DOHH2 (cell line): ENCODE data around the gene ST6GALNAC5.

Experiments used
- H3F3A ChIP-seq: fragments of 200-600 bp; sonication (generic), shearing (Covaris generic); 2 replicates; pipeline ENCODE4 v1.6.0; 2016; ENCODE audit warnings: antibody characterized with exemption, mild to moderate bottlenecking; ENCODE audit not compliant: control insufficient read depth, insufficient read depth
- H3K27ac ChIP-seq: fragments of 200-600 bp; sonication (generic); 2 replicates; pipeline ENCODE4 v1.5.1; 2014; ENCODE audit warnings: low read depth, mild to moderate bottlenecking, low read length, moderate library complexity
- H3K27me3 ChIP-seq: fragments of 200-600 bp; sonication (generic); 2 replicates; pipeline ENCODE4 v1.6.1; 2014; ENCODE audit warnings: mild to moderate bottlenecking, low read length, mixed read lengths; ENCODE audit not compliant: control insufficient read depth
- H3K36me3 ChIP-seq: fragments of 200-600 bp; sonication (generic); 2 replicates; pipeline ENCODE4 v1.6.1; 2014; ENCODE audit warnings: mild to moderate bottlenecking, low read length, moderate library complexity, mixed read lengths; ENCODE audit not compliant: control insufficient read depth
- H3K4me1 ChIP-seq: fragments of 200-600 bp; sonication (generic); 2 replicates; pipeline ENCODE4 v1.6.1; 2014; ENCODE audit warnings: mild to moderate bottlenecking, low read length, mixed read lengths; ENCODE audit not compliant: control insufficient read depth
- H3K4me2 ChIP-seq: fragments of 200-600 bp; sonication (generic); 2 replicates; pipeline ENCODE4 v1.6.0; 2014; ENCODE audit warnings: mild to moderate bottlenecking, low read length, moderate library complexity
- H3K4me3 ChIP-seq: fragments of 200-600 bp; sonication (generic); 2 replicates; pipeline ENCODE4 v1.5.1; 2014; ENCODE audit warnings: mild to moderate bottlenecking, low read length, mixed read lengths
- H3K79me2 ChIP-seq: fragments of 200-600 bp; sonication (generic); 2 replicates; pipeline ENCODE4 v1.6.1; 2014; ENCODE audit warnings: mild to moderate bottlenecking, low read length, mixed read lengths; ENCODE audit not compliant: control insufficient read depth
- H3K9me2 ChIP-seq: fragments of 200-600 bp; sonication (generic); replicated peaks from 2 replicates; pipeline ENCODE4 v1.6.1; 2014; ENCODE audit warnings: mild to moderate bottlenecking, low read length, mixed read lengths; ENCODE audit not compliant: control insufficient read depth
- H3K9me3 ChIP-seq: fragments of 200-600 bp; sonication (generic); 2 replicates; pipeline ENCODE4 v1.6.1; 2014; ENCODE audit warnings: antibody characterized with exemption, low read length, mixed read lengths; ENCODE audit not compliant: control insufficient read depth, insufficient read depth
- H4K20me1 ChIP-seq: fragments of 200-600 bp; sonication (generic); 2 replicates; pipeline ENCODE4 v1.6.0; 2014; ENCODE audit warnings: low read depth, mild to moderate bottlenecking, antibody characterized with exemption, low read length, moderate library complexity; ENCODE audit not compliant: control insufficient read depth, insufficient read depth
- EZH2phosphoT487 ChIP-seq: fragments of 200-600 bp; sonication (generic); IDR thresholded peaks from 2 replicates; pipeline ENCODE4 v1.6.1; 2017; ENCODE audit warnings: borderline replicate concordance, mild to moderate bottlenecking, antibody characterized with exemption, low read length, moderate library complexity, mixed read lengths
- TF ChIP-seq, protein P1 (sequence below): fragments of 200-600 bp; sonication (generic); IDR thresholded peaks from one replicate; pipeline ENCODE4 v1.5.1; 2014; ENCODE audit warnings: antibody characterized with exemption, mild to moderate bottlenecking, low read depth, low read length; ENCODE audit not compliant: poor library complexity, severe bottlenecking

The ST6GALNAC5 gene

DNA sequence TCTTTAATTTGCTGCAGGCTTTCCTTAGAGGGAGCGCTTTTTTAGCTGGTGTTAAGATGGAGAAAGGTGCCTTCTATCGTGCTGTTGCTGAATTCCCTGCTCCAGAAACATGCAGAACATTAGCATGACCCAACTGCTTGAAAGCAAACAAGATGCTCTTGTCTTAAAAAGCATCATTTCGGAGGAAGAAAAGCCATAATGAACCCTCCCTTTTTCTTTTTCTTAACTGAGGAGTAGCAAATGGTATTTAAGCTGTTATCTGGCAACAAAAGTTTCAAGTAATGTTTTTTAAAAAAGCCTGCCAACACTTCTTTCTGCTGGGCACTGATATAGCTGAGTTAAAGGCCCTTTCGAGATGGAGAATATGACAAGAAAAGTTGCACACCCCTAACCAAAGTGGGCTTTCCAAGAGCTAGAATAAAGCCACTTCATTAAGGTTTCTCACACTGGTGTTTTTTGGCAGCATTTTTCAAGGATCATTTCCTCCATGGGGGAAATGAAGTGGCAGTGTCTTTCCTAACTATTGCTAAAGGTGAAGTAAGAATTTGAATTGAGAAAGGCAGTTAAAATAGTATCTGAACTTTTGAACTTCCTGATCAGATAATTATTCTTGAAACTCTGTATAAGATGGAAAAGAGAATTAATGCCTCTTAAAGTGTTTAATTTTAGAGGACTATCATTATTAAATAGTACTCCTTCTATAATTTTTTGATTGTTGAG is 38.8 kb downstream of the ST6GALNAC5 start:
- no peaks in the 10 kb centered on the region for H3F3A ChIP-seq
- no peaks in the 10 kb centered on the region for H3K4me1 ChIP-seq
- no peak overlapping the region for H3K27ac ChIP-seq
- no peak overlapping the region for H3K4me2 ChIP-seq
- no peaks in the 10 kb centered on the region for H4K20me1 ChIP-seq
- no peaks in the 10 kb centered on the region for H3K9me3 ChIP-seq
- no peak overlapping the region for H3K4me3 ChIP-seq
- no peaks in the 10 kb centered on the region for H3K79me2 ChIP-seq
- no peaks in the 10 kb centered on the region for H3K27me3 ChIP-seq
- no peak for TF ChIP-seq EZH2phosphoT487
- TF ChIP-seq, protein P1, sequence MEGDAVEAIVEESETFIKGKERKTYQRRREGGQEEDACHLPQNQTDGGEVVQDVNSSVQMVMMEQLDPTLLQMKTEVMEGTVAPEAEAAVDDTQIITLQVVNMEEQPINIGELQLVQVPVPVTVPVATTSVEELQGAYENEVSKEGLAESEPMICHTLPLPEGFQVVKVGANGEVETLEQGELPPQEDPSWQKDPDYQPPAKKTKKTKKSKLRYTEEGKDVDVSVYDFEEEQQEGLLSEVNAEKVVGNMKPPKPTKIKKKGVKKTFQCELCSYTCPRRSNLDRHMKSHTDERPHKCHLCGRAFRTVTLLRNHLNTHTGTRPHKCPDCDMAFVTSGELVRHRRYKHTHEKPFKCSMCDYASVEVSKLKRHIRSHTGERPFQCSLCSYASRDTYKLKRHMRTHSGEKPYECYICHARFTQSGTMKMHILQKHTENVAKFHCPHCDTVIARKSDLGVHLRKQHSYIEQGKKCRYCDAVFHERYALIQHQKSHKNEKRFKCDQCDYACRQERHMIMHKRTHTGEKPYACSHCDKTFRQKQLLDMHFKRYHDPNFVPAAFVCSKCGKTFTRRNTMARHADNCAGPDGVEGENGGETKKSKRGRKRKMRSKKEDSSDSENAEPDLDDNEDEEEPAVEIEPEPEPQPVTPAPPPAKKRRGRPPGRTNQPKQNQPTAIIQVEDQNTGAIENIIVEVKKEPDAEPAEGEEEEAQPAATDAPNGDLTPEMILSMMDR: no peak
- no peaks in the 10 kb centered on the region for H3K9me2 ChIP-seq
- no peaks in the 10 kb centered on the region for H3K36me3 ChIP-seq

DNA sequence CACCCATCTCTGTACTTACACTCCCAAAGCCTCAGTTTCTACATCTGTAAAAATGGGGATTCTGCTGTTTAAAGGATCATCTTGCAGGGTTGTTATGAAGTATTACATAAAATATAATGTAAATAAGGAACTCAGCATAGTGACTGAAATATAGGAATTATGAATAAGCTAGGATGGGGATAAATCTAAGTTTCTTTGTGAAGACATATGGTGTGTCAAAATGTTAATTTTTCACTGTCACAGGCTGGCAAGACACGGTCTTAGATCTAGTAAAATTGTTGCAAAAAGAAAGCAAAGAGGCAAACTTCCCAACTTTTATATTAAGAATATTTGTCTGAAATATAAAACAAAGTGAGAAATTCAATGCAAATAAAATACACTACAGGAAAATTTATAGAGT is 42.0 kb downstream of the ST6GALNAC5 start:
- no peak overlapping the region for H3K4me2 ChIP-seq
- no peaks in the 10 kb centered on the region for H3K9me2 ChIP-seq
- H3K9me3 ChIP-seq: no peaks in the 10 kb centered on the region
- no peaks in the 10 kb centered on the region for H3K27me3 ChIP-seq
- H3K27ac ChIP-seq: no peak overlapping the region
- H3K36me3 ChIP-seq: no peaks in the 10 kb centered on the region
- no peaks in the 10 kb centered on the region for H3K79me2 ChIP-seq
- H3K4me3 ChIP-seq: no peak overlapping the region
- no peak for TF ChIP-seq EZH2phosphoT487
- TF ChIP-seq, protein P1: no peak
- no peaks in the 10 kb centered on the region for H3F3A ChIP-seq
- H4K20me1 ChIP-seq: no peaks in the 10 kb centered on the region
- H3K4me1 ChIP-seq: no peaks in the 10 kb centered on the region

DNA sequence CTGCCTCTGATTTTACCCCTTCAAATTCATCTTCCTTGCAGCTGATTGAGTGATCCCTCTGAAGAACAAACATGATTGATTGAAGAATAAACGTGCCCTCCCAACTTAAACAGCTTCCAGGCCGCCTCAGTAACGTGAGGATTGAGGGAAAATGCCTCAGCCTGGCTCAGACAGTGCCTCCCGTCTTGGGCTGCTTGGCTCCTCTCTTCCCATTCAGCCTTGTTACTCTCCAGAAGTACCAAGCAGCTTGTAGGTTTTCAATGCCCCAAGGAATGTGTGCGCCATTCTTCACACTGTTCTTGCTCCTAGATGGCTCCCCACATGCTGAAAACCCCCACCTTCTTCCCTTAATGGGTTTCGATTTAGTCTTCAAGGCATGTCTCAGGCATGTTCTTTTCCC is 51.8 kb downstream of the ST6GALNAC5 start:
- TF ChIP-seq, protein P1: no peak
- no peak for TF ChIP-seq EZH2phosphoT487
- Histone ChIP-seq H3K79me2 (no peaks in the 10 kb centered on the region), H3K27ac (no peak overlapping the region)

More for the DNA sequence above, 51.8 kb downstream of the ST6GALNAC5 start:
- Histone ChIP-seq H3K36me3 (no peaks in the 10 kb centered on the region), H4K20me1 (no peaks in the 10 kb centered on the region), H3K4me3 (no peak overlapping the region), H3K9me3 (no peaks in the 10 kb centered on the region), H3K9me2 (no peaks in the 10 kb centered on the region), H3K4me2 (no peak overlapping the region), H3K27me3 (no peaks in the 10 kb centered on the region), H3K4me1 (no peaks in the 10 kb centered on the region), H3F3A (no peaks in the 10 kb centered on the region)
